Peyer's patch (tissue), 4 donors: Measurements from ENCODE around the gene WDR12. TPM values are rescaled to one million over a fixed set of nuclear protein-coding genes. Genes with fewer than 3 reads are reported as not detected.
"Not testable (repeated sequence)": the region's sequence is repeated elsewhere in the genome, so short reads cannot be mapped to it uniquely, and the experiment has no call there.

Source experiments
- DNase-seq, 3 donors: peaks; one replicate each; pipeline ENCODE4 v3.0.0-alpha.2; 2017 to 2019
- H3K27ac ChIP-seq, 4 donors: fragments of 200-600 bp; sonication (generic); one replicate each; pipeline ENCODE4 v1.5.1; 2016 to 2019
- H3K27me3 ChIP-seq, 2 donors: fragments of 200-600 bp; sonication (generic); one replicate each; pipeline ENCODE4 v1.5.1; 2019
- H3K36me3 ChIP-seq, 3 donors: fragments of 200-600 bp; sonication (generic); one replicate each; pipeline ENCODE4 v1.5.1; 2016 to 2019
- H3K4me1 ChIP-seq, 4 donors: fragments of 200-600 bp; sonication (generic); one replicate each; pipeline ENCODE4 v1.5.1; 2016 to 2019
- H3K4me3 ChIP-seq, 4 donors: fragments of 200-600 bp; sonication (generic); 1 replicate in 3 of 4; 2 replicates in 1 of 4; pipeline ENCODE4 v1.5.1; 2016 to 2019; ENCODE audit warnings: mild to moderate bottlenecking in 1 of 4
- H3K9me3 ChIP-seq, 4 donors: fragments of 200-600 bp; sonication (generic); one replicate each; pipeline ENCODE4 v1.5.1; 2016 to 2019; ENCODE audit warnings: mild to moderate bottlenecking in 1 of 4
- POLR2A ChIP-seq, 2 donors: fragments of 450-650 bp; IDR thresholded peaks; one replicate each; pipeline ENCODE4 v1.5.1; 2017; ENCODE audit warnings: antibody characterized with exemption in 2 of 2, mild to moderate bottlenecking in 2 of 2, moderate library complexity in 2 of 2
- total RNA-seq, 4 donors: library from RNA; depleted of rRNA; stranded (reverse); fragments of >200 nt; gene quantifications; one replicate each; pipeline ENCODE4 v1.1.0, GENCODE V29; 2016
- TF ChIP-seq, protein P1 (sequence below), 6 experiments: fragments of 450-650 bp in 4 of 6; fragments of 200-600 bp in 2 of 6; sonication (generic) in 1 of 6; IDR thresholded peaks; one replicate each; pipeline ENCODE4 v1.5.1; 2017 to 2019; ENCODE audit warnings: antibody characterized with exemption in 6 of 6, mild to moderate bottlenecking in 3 of 6, moderate library complexity in 1 of 6

The WDR12 gene
- total RNA-seq, 4 donors from 2014 or later, result 2.5 to 28.6 (median 15.0) TPM

DNA sequence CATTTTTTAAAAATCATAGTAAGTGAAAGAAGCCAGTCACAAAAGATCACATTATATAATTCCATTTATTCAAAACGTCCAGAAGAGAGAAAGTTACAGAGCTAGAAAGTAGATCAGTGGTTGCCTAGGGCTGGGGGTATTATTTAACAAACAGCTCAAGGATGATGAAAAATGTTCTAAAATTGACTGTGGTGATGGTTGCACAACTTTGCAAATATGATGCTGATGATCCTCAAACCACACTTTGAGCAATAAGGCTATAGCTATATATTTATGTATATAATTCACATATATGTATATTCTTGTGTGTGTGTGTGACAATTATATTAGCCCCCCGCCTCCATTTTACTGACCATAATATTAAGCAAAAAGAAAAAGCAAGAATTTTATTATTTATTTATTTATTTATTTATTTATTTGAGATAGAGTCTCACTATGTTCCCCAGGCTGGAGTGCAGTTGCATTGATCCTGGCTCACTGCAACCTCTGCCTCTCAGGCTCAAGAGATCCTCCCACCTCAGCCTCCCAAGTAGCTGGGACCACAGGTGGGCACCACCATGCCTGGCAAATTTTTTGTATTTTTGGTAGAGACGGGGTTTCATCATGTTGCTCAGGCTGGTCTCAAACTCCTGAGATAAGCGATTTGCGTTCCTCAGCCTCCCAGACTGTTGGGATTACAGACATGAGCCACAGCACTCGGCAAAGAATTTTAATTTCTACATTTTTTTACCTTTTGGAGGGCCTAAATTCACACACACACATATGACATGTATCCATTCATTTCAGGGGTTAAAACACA is 1.9 kb downstream of the WDR12 start:
- Histone ChIP-seq H3K27me3 (no peaks in the 10 kb centered on the region), H3K27ac (no peak overlapping the region), H3K36me3 (peaks cover 0 to 19% (median 0%) of the 10 kb centered on the region in 3 donors), H3K4me3 (no peak overlapping the region), H3K4me1 (peaks cover 0 to 13% (median 0%) of the 10 kb centered on the region in 4 donors), H3K9me3 (no peaks in the 10 kb centered on the region)
- TF ChIP-seq POLR2A (IDR thresholded peaks at IDR 0.05), result no peak
- TF ChIP-seq, protein P1, sequence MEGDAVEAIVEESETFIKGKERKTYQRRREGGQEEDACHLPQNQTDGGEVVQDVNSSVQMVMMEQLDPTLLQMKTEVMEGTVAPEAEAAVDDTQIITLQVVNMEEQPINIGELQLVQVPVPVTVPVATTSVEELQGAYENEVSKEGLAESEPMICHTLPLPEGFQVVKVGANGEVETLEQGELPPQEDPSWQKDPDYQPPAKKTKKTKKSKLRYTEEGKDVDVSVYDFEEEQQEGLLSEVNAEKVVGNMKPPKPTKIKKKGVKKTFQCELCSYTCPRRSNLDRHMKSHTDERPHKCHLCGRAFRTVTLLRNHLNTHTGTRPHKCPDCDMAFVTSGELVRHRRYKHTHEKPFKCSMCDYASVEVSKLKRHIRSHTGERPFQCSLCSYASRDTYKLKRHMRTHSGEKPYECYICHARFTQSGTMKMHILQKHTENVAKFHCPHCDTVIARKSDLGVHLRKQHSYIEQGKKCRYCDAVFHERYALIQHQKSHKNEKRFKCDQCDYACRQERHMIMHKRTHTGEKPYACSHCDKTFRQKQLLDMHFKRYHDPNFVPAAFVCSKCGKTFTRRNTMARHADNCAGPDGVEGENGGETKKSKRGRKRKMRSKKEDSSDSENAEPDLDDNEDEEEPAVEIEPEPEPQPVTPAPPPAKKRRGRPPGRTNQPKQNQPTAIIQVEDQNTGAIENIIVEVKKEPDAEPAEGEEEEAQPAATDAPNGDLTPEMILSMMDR (IDR thresholded peaks at IDR 0.05), result no peak
- DNase-seq, result no peak

DNA sequence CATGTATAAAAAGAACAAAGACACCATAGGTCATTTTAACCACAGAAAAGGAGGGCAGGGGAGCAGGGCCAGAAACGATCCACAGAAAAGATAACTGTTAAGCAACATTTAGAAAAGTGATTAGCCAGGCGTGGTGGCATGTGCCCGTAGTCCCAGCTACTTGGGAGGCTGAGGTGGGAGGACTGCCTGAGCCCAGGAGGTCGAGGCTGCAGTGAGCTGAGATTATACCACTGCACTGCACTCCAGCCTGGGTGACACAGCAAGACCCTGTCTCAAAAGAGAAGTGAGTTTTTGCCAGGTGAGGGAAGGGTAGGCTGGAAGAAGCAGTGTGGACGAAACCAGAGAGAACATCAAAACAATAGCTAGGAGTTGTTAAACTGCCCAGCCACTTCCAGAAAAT is 3.3 kb downstream of the WDR12 start:
- H3K27ac ChIP-seq, result no peak overlapping the region

DNA sequence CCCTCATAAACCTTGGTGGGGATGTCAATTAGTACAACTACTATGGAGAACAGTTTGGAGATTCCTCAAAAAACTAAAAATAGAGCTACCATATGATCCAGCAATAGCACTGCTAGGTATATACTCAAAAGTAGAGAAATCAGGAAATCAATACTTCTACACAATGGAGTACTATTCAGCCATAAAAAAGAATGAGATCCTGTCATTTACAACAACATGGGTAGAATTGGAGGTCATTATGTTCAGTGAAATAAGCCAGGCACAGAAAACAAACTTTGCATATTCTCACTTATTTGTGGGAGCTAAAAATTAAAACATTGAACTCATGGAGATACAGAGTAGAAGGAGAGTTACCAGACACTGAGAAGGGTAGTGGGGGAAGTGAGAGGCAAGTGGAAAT is 6.0 kb downstream of the WDR12 start:
- not testable (repeated sequence) for H3K27ac ChIP-seq, H3K4me3 ChIP-seq, H3K27me3 ChIP-seq, DNase-seq, H3K4me1 ChIP-seq, H3K9me3 ChIP-seq
- peaks cover 0 to 29% (median 0%) of the 10 kb centered on the region in 3 donors for H3K36me3 ChIP-seq

More for the DNA sequence above, 3.3 kb downstream of the WDR12 start:
- Histone ChIP-seq H3K27me3 (no peaks in the 10 kb centered on the region), H3K36me3 (peaks cover 0 to 19% (median 0%) of the 10 kb centered on the region in 3 donors), H3K4me3 (no peak overlapping the region), H3K9me3 (no peaks in the 10 kb centered on the region), H3K4me1 (peaks cover 0 to 13% (median 0%) of the 10 kb centered on the region in 4 donors)
- DNase-seq, result no peak
- no peak for TF ChIP-seq POLR2A (IDR thresholded peaks at IDR 0.05)
- TF ChIP-seq, protein P1 (IDR thresholded peaks at IDR 0.05), result no peak

DNA sequence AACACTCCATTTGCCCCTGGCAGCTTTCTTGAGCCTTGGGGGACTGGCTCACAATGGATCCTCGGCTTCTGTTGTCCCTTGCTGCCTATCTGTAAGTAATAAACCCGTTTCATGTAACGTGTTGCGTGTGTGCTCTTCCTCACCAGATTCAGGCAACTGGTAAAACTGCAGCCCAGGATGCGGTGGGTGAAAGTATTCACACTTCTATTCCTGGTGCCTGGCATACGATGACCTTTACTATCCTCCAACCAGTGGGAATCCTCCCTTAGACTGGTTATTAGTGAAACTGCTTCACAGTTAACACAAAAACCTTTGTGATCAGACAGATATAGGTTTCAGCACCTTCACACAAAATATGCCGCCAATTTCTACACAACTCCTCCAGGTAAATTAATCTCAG is 26.3 kb downstream of the WDR12 start:
- Histone ChIP-seq H3K4me1 (no peaks in the 10 kb centered on the region), H3K9me3 (no peaks in the 10 kb centered on the region), H3K36me3 (peaks cover 0 to 48% (median 0%) of the 10 kb centered on the region in 3 donors), H3K27ac (no peak overlapping the region), H3K4me3 (no peak overlapping the region), H3K27me3 (no peaks in the 10 kb centered on the region)
- no peak for TF ChIP-seq POLR2A (IDR thresholded peaks at IDR 0.05)
- TF ChIP-seq, protein P1 (IDR thresholded peaks at IDR 0.05), result no peak
- DNase-seq, result no peak

DNA sequence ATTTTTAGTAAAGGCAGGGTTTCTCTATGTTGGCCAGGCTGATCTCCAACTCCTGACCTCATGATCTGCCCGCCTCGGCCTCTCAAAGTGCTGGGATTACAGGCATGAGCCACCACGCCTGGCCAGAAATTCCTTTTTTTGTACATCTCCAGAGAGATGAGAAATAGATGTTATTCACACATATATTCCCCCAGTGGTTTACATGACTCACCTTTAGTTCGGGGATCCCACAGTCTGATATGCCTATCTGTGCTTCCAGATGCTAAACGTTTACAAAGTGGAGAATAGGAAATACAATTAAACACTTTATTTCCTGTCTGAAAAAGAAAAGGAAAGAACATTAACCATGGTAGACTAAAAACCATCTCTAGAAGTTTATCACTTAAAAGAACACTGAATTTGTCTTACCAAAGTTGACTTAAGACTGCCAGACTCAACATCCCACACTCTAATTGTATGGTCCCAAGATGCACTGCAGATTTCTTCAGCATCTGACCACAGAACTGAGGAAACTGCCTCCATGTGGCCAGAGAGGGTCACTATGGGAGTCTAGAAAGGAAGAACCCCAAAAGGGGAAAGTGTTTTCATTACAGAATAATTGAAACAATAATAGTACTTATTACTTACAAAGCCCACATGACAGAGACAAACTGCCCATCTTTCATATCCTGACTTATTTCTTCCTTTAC is 27.3 kb downstream of the WDR12 start:
- Histone ChIP-seq H3K4me1 (no peaks in the 10 kb centered on the region), H3K36me3 (peaks cover 0 to 50% (median 0%) of the 10 kb centered on the region in 3 donors), H3K4me3 (no peak overlapping the region), H3K9me3 (no peaks in the 10 kb centered on the region), H3K27me3 (no peaks in the 10 kb centered on the region), H3K27ac (no peak overlapping the region)
- no peak for DNase-seq
- TF ChIP-seq, protein P1 (IDR thresholded peaks at IDR 0.05), result no peak
- TF ChIP-seq POLR2A (IDR thresholded peaks at IDR 0.05), result no peak

DNA sequence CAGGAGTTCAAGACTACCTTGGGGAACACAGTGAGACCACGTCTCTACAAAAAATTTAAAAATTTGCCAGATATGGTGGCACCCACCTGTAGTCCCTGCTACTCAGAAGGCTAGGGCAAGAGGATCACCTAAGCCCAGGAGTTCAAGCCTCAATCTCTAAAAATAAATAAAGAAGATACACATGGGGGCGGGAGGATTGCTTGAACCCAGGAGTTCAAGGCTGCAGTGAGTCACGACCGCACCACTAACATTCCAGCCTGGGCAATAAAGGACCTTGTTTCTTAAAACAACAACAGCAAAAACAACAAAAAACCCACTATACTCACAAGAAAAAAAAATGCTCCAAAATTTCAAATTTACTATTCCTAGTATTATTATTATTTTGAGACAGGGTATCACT is 29.9 kb downstream of the WDR12 start:
- TF ChIP-seq POLR2A (IDR thresholded peaks at IDR 0.05), result no peak
- TF ChIP-seq, protein P1 (IDR thresholded peaks at IDR 0.05), result no peak
- Histone ChIP-seq H3K4me3 (no peak overlapping the region), H3K27me3 (no peaks in the 10 kb centered on the region), H3K27ac (no peak overlapping the region), H3K4me1 (no peaks in the 10 kb centered on the region), H3K36me3 (peaks cover 0 to 46% (median 0%) of the 10 kb centered on the region in 3 donors), H3K9me3 (no peaks in the 10 kb centered on the region)
- DNase-seq, result no peak
